ENCODE measurements around the gene GPR83.

The GPR83 gene

DNA sequence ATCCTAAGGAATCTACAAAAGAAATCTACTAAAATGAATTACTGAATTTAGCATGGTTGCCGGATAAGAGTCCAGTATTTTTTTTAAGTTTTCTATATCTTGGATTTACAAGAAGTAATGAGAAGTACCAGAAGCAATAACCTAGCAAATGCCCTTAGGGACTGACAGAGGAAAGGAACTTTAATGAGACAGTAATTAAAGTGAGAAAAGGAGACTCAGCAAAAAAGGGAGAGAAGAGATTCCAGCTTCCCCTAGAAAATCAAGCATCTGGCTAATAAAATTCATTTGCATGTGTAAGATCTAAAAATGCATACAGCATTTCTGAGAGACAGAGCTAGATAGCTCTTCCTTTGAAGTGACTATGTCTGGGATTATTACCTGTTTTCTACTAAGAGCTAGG lies 57.7 kb downstream of the GPR83 start:
- no peaks in the 10 kb centered on the region for H3F3A ChIP-seq (ENCODE audit: control insufficient read depth, insufficient read depth)
- H3K4me3 ChIP-seq (ENCODE audit: low read length): no peak overlapping the region
- H4K20me1 ChIP-seq (ENCODE audit: control insufficient read depth, insufficient read depth, low read depth, low read length): no peaks in the 10 kb centered on the region
- no peak for TF ChIP-seq CTCF (IDR thresholded peaks at IDR 0.05; ENCODE audit: low read depth, low read length, poor library complexity, severe bottlenecking)
- H3K9me2 ChIP-seq (replicated peaks; ENCODE audit: control insufficient read depth, low read length): no peaks in the 10 kb centered on the region
- no peaks in the 10 kb centered on the region for H3K9me3 ChIP-seq (ENCODE audit: control insufficient read depth, insufficient read depth, low read length)
- H3K27me3 ChIP-seq (ENCODE audit: control insufficient read depth, low read length): no peaks in the 10 kb centered on the region
- no peaks in the 10 kb centered on the region for H3K36me3 ChIP-seq (ENCODE audit: control insufficient read depth, low read length)
- no peak overlapping the region for H3K27ac ChIP-seq (ENCODE audit: low read depth, low read length)
- H3K4me1 ChIP-seq (ENCODE audit: control insufficient read depth, low read length): no peaks in the 10 kb centered on the region
- H3K79me2 ChIP-seq (ENCODE audit: control insufficient read depth, low read length): no peaks in the 10 kb centered on the region
- no peak overlapping the region for H3K4me2 ChIP-seq (ENCODE audit: low read length)

- Histone ChIP-seq H3K9me3 (ENCODE audit: control insufficient read depth, insufficient read depth, low read length) (no peaks in the 10 kb centered on the region), H3K4me2 (ENCODE audit: low read length) (no peak overlapping the region), H3F3A (ENCODE audit: control insufficient read depth, insufficient read depth) (no peaks in the 10 kb centered on the region), H3K9me2 (replicated peaks; ENCODE audit: control insufficient read depth, low read length) (no peaks in the 10 kb centered on the region), H3K27ac (ENCODE audit: low read depth, low read length) (no peak overlapping the region), H3K4me1 (ENCODE audit: control insufficient read depth, low read length) (no peaks in the 10 kb centered on the region), H3K4me3 (ENCODE audit: low read length) (no peak overlapping the region), H4K20me1 (ENCODE audit: control insufficient read depth, insufficient read depth, low read depth, low read length) (no peaks in the 10 kb centered on the region), H3K79me2 (ENCODE audit: control insufficient read depth, low read length) (no peaks in the 10 kb centered on the region), H3K27me3 (ENCODE audit: control insufficient read depth, low read length) (no peaks in the 10 kb centered on the region), H3K36me3 (ENCODE audit: control insufficient read depth, low read length) (no peaks in the 10 kb centered on the region)
- no peak for TF ChIP-seq EZH2phosphoT487 (IDR thresholded peaks at IDR 0.05; ENCODE audit: borderline replicate concordance, low read length)
These were observed 59.0 kb downstream of the GPR83 start for GRCh38 chr11:94342250-94342649.

- Histone ChIP-seq H3K9me2 (replicated peaks; ENCODE audit: control insufficient read depth, low read length) (no peaks in the 10 kb centered on the region), H3K4me2 (ENCODE audit: low read length) (no peak overlapping the region), H3K4me1 (ENCODE audit: control insufficient read depth, low read length) (no peaks in the 10 kb centered on the region), H3K79me2 (ENCODE audit: control insufficient read depth, low read length) (no peaks in the 10 kb centered on the region), H4K20me1 (ENCODE audit: control insufficient read depth, insufficient read depth, low read depth, low read length) (no peaks in the 10 kb centered on the region), H3F3A (ENCODE audit: control insufficient read depth, insufficient read depth) (no peaks in the 10 kb centered on the region), H3K4me3 (ENCODE audit: low read length) (no peak overlapping the region), H3K27me3 (ENCODE audit: control insufficient read depth, low read length) (no peaks in the 10 kb centered on the region), H3K36me3 (ENCODE audit: control insufficient read depth, low read length) (no peaks in the 10 kb centered on the region), H3K9me3 (ENCODE audit: control insufficient read depth, insufficient read depth, low read length) (no peaks in the 10 kb centered on the region), H3K27ac (ENCODE audit: low read depth, low read length) (no peak overlapping the region)
- no peak for TF ChIP-seq EZH2phosphoT487 (IDR thresholded peaks at IDR 0.05; ENCODE audit: borderline replicate concordance, low read length)
- TF ChIP-seq CTCF (IDR thresholded peaks at IDR 0.05; ENCODE audit: low read depth, low read length, poor library complexity, severe bottlenecking): no peak
These were observed 62.6 kb downstream of the GPR83 start for GRCh38 chr11:94338651-94339050.

DNA sequence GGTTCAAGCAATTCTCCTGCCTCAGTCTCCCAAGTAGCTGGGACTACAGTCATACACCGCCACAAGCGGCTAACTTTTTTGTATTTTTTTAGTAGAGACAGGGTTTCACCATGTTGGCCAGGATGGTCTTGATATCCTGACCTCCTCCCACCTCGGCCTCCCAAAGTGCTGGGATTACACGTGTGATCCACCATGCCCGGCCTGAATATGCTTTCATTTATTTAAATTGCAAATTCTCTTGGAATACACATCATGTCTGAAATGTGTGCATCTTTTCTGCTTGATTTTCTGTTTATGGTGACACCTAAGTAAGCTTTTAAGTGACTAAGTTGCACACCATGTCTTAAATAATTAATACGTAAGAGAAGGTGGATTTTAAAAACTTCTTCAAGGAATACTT lies 65.2 kb downstream of the GPR83 start:
- H4K20me1 ChIP-seq (ENCODE audit: control insufficient read depth, insufficient read depth, low read depth, low read length): no peaks in the 10 kb centered on the region
- no peak overlapping the region for H3K27ac ChIP-seq (ENCODE audit: low read depth, low read length)
- no peak overlapping the region for H3K4me3 ChIP-seq (ENCODE audit: low read length)
- no peaks in the 10 kb centered on the region for H3K4me1 ChIP-seq (ENCODE audit: control insufficient read depth, low read length)
- H3K27me3 ChIP-seq (ENCODE audit: control insufficient read depth, low read length): no peaks in the 10 kb centered on the region
- no peaks in the 10 kb centered on the region for H3K36me3 ChIP-seq (ENCODE audit: control insufficient read depth, low read length)
- TF ChIP-seq CTCF (IDR thresholded peaks at IDR 0.05; ENCODE audit: low read depth, low read length, poor library complexity, severe bottlenecking) (no peak), EZH2phosphoT487 (IDR thresholded peaks at IDR 0.05; ENCODE audit: borderline replicate concordance, low read length) (no peak)
- H3K9me3 ChIP-seq (ENCODE audit: control insufficient read depth, insufficient read depth, low read length): no peaks in the 10 kb centered on the region
- H3F3A ChIP-seq (ENCODE audit: control insufficient read depth, insufficient read depth): no peaks in the 10 kb centered on the region
- H3K4me2 ChIP-seq (ENCODE audit: low read length): no peak overlapping the region
- H3K9me2 ChIP-seq (replicated peaks; ENCODE audit: control insufficient read depth, low read length): no peaks in the 10 kb centered on the region
- no peaks in the 10 kb centered on the region for H3K79me2 ChIP-seq (ENCODE audit: control insufficient read depth, low read length)

Measured in DOHH2 (cell line).